A549 (cell line): ENCODE results near the gene TMPRSS5. TPM values are rescaled to one million over a fixed set of nuclear protein-coding genes. Genes with fewer than 3 reads are reported as not detected.

Source experiments
- ATAC-seq, 2 experiments: fragments of 200-7000 bp in 1 of 2; fragments of >200 bp in 1 of 2; cut with Nextera tagmentation in 1 of 2; cut with Tn5 transposase in 1 of 2; 3 replicates each; pipeline versions ENCODE4 v1.8.0 to v1.9.1; 2018 to 2020; ENCODE audit warnings: mild to moderate bottlenecking in 1 of 2, moderate library complexity in 1 of 2
- CTCF ChIA-PET: fragments of 300-600 bp; sonication (Branson Sonifier 250); formaldehyde crosslinking; extraction: SDS; loops from one replicate; lab custom pipeline; 2021; ENCODE audit warnings: antibody characterized with exemption, inconsistent platforms; lab: Yijun Ruan, JAX
- POLR2A ChIA-PET: fragments of 350-600 bp; formaldehyde crosslinking; extraction: SDS; loops from one replicate; lab custom pipeline; 2021; ENCODE audit warnings: antibody characterized with exemption, inconsistent platforms; lab: Yijun Ruan, JAX
- DNase-seq, 2 experiments: peaks; one replicate each; pipeline versions ENCODE4 v3.0.0 to v3.0.0-alpha.2; 2011 to 2016; ENCODE audit warnings: low read depth in 1 of 2, low spot score in 1 of 2
- FAIRE-seq: peaks from 2 replicates; lab custom pipeline; 2011; peaks lifted over from hg19 to GRCh38; lab: Jason Lieb, UNC
- H3K27ac ChIP-seq, 2 experiments: fragments of >200 bp; sonication (Bioruptor Twin); formaldehyde crosslinking; 3 replicates each; pipeline ENCODE4 v1.5.1; 2016 to 2017
- H3K4me1 ChIP-seq: fragments of >200 bp; sonication (Bioruptor Twin); formaldehyde crosslinking; 3 replicates; pipeline ENCODE4 v1.6.1; 2016
- H3K4me2 ChIP-seq: fragments of >200 bp; sonication (Bioruptor Twin); formaldehyde crosslinking; 3 replicates; pipeline ENCODE4 v1.6.1; 2016
- H3K4me3 ChIP-seq: fragments of >200 bp; sonication (Bioruptor Twin); formaldehyde crosslinking; 3 replicates; pipeline ENCODE4 v1.5.1; 2016
- H3K9me3 ChIP-seq: fragments of >200 bp; sonication (Bioruptor Twin); formaldehyde crosslinking; 3 replicates; pipeline ENCODE4 v1.6.1; 2016
- CBX2 ChIP-seq: fragments of 200-600 bp; sonication (generic); IDR thresholded peaks from 2 replicates; pipeline ENCODE4 v1.6.1; 2016; ENCODE audit warnings: low read depth, mild to moderate bottlenecking, borderline replicate concordance
- CHD4 ChIP-seq: fragments of 200-600 bp; sonication (generic); IDR thresholded peaks from 2 replicates; pipeline ENCODE4 v1.6.1; 2016; ENCODE audit warnings: antibody characterized with exemption, mild to moderate bottlenecking, borderline replicate concordance
- EHF ChIP-seq: fragments of 250-450 bp; sonication (Bioruptor Pico); IDR thresholded peaks from 2 replicates; pipeline ENCODE4 v1.5.0; 2020; ENCODE audit warnings: mild to moderate bottlenecking
- EP300 ChIP-seq, 2 experiments: fragments of >200 bp; sonication (Bioruptor Twin); formaldehyde crosslinking; IDR thresholded peaks; 2 replicates in 1 of 2; 3 replicates in 1 of 2; pipeline ENCODE4 v1.6.1; 2016 to 2017
- ESRRA ChIP-seq: fragments of 150-350 bp; IDR thresholded peaks from 2 replicates; pipeline ENCODE4 v1.6.1; 2014; ENCODE audit warnings: mild to moderate bottlenecking, low read length, borderline replicate concordance
- FOSB ChIP-seq: fragments of 250-450 bp; sonication (Bioruptor Pico); IDR thresholded peaks from 2 replicates; pipeline ENCODE4 v1.5.0; 2020; ENCODE audit warnings: mild to moderate bottlenecking, moderate library complexity
- FOXS1 ChIP-seq: fragments of 250-450 bp; sonication (Bioruptor Pico); IDR thresholded peaks from 2 replicates; pipeline ENCODE4 v1.5.0; 2020; ENCODE audit warnings: mild to moderate bottlenecking, moderate library complexity
- HEYL ChIP-seq: fragments of 250-450 bp; sonication (Bioruptor Pico); IDR thresholded peaks from 2 replicates; pipeline ENCODE4 v1.8.0; 2021; ENCODE audit warnings: mild to moderate bottlenecking, moderate library complexity
- JUN ChIP-seq, 2 experiments: fragments of >200 bp; sonication (Bioruptor Twin); formaldehyde crosslinking; IDR thresholded peaks; 2 replicates in 1 of 2; 3 replicates in 1 of 2; pipeline ENCODE4 v1.6.1; 2016 to 2017
- KDM5A ChIP-seq: fragments of 200-600 bp; sonication (generic); IDR thresholded peaks from 2 replicates; pipeline ENCODE4 v1.6.1; 2016; ENCODE audit warnings: antibody characterized with exemption, mild to moderate bottlenecking
- MYC ChIP-seq: IDR thresholded peaks from 2 replicates; pipeline ENCODE4 v1.6.1; 2012; ENCODE audit warnings: mild to moderate bottlenecking, inconsistent platforms, low read length, improper control_type of control experiment, borderline replicate concordance
- NFE2L2 ChIP-seq: fragments of 150-350 bp; conservative IDR thresholded peaks from 2 replicates; pipeline ENCODE4 v1.6.1; 2014; ENCODE audit warnings: low read length
- NPAS2 ChIP-seq: fragments of 250-450 bp; sonication (Bioruptor Pico); IDR thresholded peaks from 2 replicates; pipeline ENCODE4 v1.8.0; 2022; ENCODE audit warnings: mild to moderate bottlenecking, moderate library complexity, borderline replicate concordance
- PHF8 ChIP-seq: fragments of 200-600 bp; sonication (generic); IDR thresholded peaks from 2 replicates; pipeline ENCODE4 v1.6.1; 2016; ENCODE audit warnings: low read depth, mild to moderate bottlenecking, antibody characterized with exemption, moderate library complexity, borderline replicate concordance
- RAD21 ChIP-seq, 2 experiments: fragments of >200 bp in 1 of 2; sonication (Bioruptor Twin) in 1 of 2; formaldehyde crosslinking in 1 of 2; IDR thresholded peaks in 1 of 2; conservative IDR thresholded peaks in 1 of 2; 2 replicates in 1 of 2; 3 replicates in 1 of 2; pipeline ENCODE4 v1.6.1; 2012 to 2018; ENCODE audit warnings: inconsistent platforms in 1 of 2
- RFX5 ChIP-seq: fragments of 450-650 bp; IDR thresholded peaks from 2 replicates; pipeline ENCODE4 v1.7.1; 2014; ENCODE audit warnings: antibody characterized with exemption, mild to moderate bottlenecking, moderate library complexity
- RNF2 ChIP-seq: fragments of 200-600 bp; sonication (generic); IDR thresholded peaks from 2 replicates; pipeline ENCODE4 v1.6.1; 2016; ENCODE audit warnings: low read depth, mild to moderate bottlenecking, antibody characterized with exemption, moderate library complexity, borderline replicate concordance
- SMC3 ChIP-seq: fragments of >200 bp; sonication (Bioruptor Twin); formaldehyde crosslinking; IDR thresholded peaks from 3 replicates; pipeline ENCODE4 v1.6.1; 2018; ENCODE audit warnings: inconsistent platforms
- SREBF2 ChIP-seq: fragments of 450-650 bp; IDR thresholded peaks from 2 replicates; pipeline ENCODE4 v1.6.1; 2014; ENCODE audit warnings: mild to moderate bottlenecking, moderate library complexity
- TFCP2L1 ChIP-seq: fragments of 250-450 bp; sonication (Bioruptor Pico); IDR thresholded peaks from 2 replicates; pipeline ENCODE4 v1.5.0; 2021; ENCODE audit warnings: mild to moderate bottlenecking
- ZNF302 ChIP-seq: fragments of 250-450 bp; sonication (Bioruptor Pico); IDR thresholded peaks from 2 replicates; pipeline ENCODE4 v1.9.0; 2021; ENCODE audit warnings: inconsistent platforms, mild to moderate bottlenecking, moderate library complexity
- ZSCAN20 ChIP-seq: fragments of 250-450 bp; sonication (Bioruptor Pico); IDR thresholded peaks from 2 replicates; pipeline ENCODE4 v1.8.0; 2022; ENCODE audit warnings: mild to moderate bottlenecking, moderate library complexity
- WGBS: methylation state at CpG from one replicate; pipeline ENCODE4 v1.1.6; 2017; ENCODE audit errors: missing lambda C conversion rate; 5-methylcytosine and 5-hydroxymethylcytosine counted together
- polyA plus RNA-seq, 4 experiments: library from polyadenylated mRNA; depleted of rRNA in 3 of 4; stranded (reverse); fragments of >200 nt; fragmentation: RNase III in 1 of 4; extraction: RNeasy Plus Mini Kit Qiagen cat#74134 plus additional on column Dnase treatment in 1 of 4; gene quantifications; 2 replicates in 3 of 4; 3 replicates in 1 of 4; pipeline ENCODE4 v1.2.3, GENCODE V29; 2011 to 2017
- TF ChIP-seq, protein P1 (sequence below): fragments of 150-350 bp; IDR thresholded peaks from 2 replicates; pipeline ENCODE4 v1.6.1; 2014; ENCODE audit warnings: low read depth, mild to moderate bottlenecking, low read length
- TF ChIP-seq, protein P2 (sequence below): fragments of >200 bp; sonication (Bioruptor Twin); formaldehyde crosslinking; IDR thresholded peaks from 3 replicates; pipeline ENCODE4 v1.5.1; 2016

The TMPRSS5 gene
- polyA plus RNA-seq, 2 of the 4 experiments (the other 2 are of a cell fraction), result 0.12 TPM

DNA sequence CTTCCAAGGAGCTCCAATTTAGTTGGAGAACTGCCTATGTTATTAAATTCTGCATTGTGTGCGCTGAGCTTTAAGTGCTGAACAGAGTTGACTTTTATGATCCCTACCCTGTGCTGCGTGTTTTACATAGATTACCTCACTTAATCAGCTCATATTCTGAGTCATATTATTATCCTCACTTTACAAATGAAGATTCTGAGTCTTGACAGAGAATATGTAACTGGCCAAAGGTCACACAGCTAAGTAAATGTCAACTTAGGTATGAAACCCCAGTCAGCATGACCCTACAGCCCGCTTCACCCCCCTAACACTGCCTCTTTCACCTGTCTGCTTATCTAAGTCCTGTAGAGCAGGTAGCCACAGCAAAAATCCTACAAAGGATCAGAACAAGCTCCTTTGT is 19.8 kb upstream of the TMPRSS5 start:
- no peak for DNase-seq
- FAIRE-seq, result no peak
- no peak overlapping the region for H3K4me2 ChIP-seq
- TF ChIP-seq KDM5A (no peak), NPAS2 (no peak), EP300 (IDR thresholded peaks at IDR 0.05) (no peak), EHF (CRISPR knock-in tag) (no peak)
- TF ChIP-seq, all 56 proteins: peak for 0
- no peak for ATAC-seq
- Histone ChIP-seq H3K4me3 (no peak overlapping the region), H3K4me1 (no peaks in the 10 kb centered on the region), H3K9me3 (no peaks in the 10 kb centered on the region), H3K27ac (no peak overlapping the region)
- POLR2A ChIA-PET, result no interaction called here
- WGBS, result 79% methylated on average over 3 of the region's 3 CpGs
- CTCF ChIA-PET, result interaction anchor here (0.8 to 2.0 kb wide), 5 partner anchors 9 to 535 kb away, joined by 3 to 7 read pairs (median 4); partner anchors contain the start of gene TTC12

DNA sequence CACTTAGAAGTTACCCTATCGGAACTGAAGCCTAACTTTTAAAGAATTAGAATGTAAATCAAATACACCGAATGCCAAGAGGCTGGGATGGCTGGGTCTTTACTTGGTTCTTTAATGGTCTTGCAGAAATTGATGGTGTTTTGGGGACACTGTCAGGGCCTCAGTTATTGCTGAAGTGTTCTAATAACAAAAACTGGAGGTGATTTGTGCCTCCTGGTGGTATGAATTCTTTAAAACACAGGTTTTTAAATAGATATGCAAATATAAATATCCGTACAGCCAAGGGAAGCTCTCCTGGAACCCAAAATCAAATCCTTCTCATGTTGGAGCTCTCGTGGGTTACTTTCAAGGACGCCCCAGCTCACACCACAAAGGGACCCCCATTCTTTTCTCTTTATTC is 19.3 kb upstream of the TMPRSS5 start:
- no peak for ATAC-seq
- Histone ChIP-seq H3K4me1 (no peaks in the 10 kb centered on the region), H3K9me3 (no peaks in the 10 kb centered on the region), H3K4me3 (no peak overlapping the region), H3K27ac (no peak overlapping the region), H3K4me2 (no peak overlapping the region)
- ChIA-PET POLR2A (no interaction called here), CTCF (interaction anchor here (0.8 to 2.0 kb wide), 5 partner anchors 9 to 536 kb away, joined by 3 to 7 read pairs (median 4); partner anchors contain the start of gene TTC12)
- TF ChIP-seq CBX2, result no peak
- TF ChIP-seq ZNF302 (CRISPR knock-in tag), result no peak
- no peak for FAIRE-seq
- no peak for DNase-seq
- WGBS, result 81% methylated on average over 5 of the region's 5 CpGs

DNA sequence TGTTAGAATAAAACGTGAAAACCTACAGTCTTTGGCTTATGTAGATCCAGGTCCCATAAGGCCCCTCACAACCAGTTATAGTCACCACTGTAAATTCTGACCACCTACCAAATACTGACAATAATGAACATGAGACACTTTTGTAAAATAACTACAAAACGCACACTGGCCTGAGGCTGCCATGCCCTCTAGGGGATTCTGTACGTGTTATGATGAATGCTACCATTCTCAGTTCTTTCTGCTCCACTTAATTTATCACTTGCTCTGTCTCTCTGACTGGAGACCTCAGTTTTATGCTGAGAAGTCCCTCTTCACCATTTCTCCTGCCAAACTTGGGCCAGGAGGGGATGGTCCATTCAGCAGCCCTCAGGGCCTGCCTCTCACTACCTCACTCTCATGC is 18.7 kb upstream of the TMPRSS5 start:
- CTCF ChIA-PET, result no interaction called here
- no peak for FAIRE-seq
- no peaks in the 10 kb centered on the region for H3K4me1 ChIP-seq

DNA sequence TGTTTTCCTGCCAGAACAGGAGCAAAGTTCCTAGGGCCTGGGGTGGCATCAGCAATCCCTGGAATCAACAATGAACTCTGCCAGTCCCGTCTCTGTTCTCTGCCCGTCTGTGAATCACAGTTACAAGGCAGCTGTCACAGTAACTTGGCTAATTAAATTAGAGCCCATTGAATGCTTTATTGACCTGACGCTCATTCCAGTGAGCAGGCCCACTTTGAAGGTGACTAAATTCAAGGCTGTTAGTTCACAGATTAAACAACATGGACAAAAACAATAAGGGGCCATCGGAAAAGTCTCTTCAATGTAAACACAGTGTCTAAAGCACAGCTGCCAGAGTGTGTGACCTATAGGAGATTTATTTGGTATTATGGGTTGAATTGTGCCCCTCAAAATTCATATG is 17.7 kb upstream of the TMPRSS5 start:
- Histone ChIP-seq H3K4me3 (no peak overlapping the region), H3K4me2 (no peak overlapping the region), H3K27ac (no peak overlapping the region), H3K4me1 (no peaks in the 10 kb centered on the region), H3K9me3 (no peaks in the 10 kb centered on the region)
- ATAC-seq (no peak), FAIRE-seq (no peak), DNase-seq (no peak)
- ChIA-PET CTCF (no interaction called here), POLR2A (no interaction called here)
- no peak for TF ChIP-seq CBX2
- TF ChIP-seq NPAS2, result no peak
- TF ChIP-seq ESRRA, result no peak
- TF ChIP-seq CHD4, result no peak
- no peak for TF ChIP-seq SMC3
- no peak for TF ChIP-seq ZNF302 (CRISPR knock-in tag)
- no peak for TF ChIP-seq PHF8
- no peak for TF ChIP-seq RFX5
- 69% methylated on average over 4 of the region's 4 CpGs for WGBS

More for the DNA sequence above, 18.7 kb upstream of the TMPRSS5 start:
- Histone ChIP-seq H3K4me2 (no peak overlapping the region), H3K4me3 (no peak overlapping the region), H3K27ac (no peak overlapping the region), H3K9me3 (no peaks in the 10 kb centered on the region)
- POLR2A ChIA-PET, result no interaction called here
- TF ChIP-seq EHF (CRISPR knock-in tag) (no peak), PHF8 (no peak), RAD21 (conservative IDR thresholded peaks at IDR 0.05 in 1 of 2, IDR thresholded peaks at IDR 0.05 in 1 of 2) (no peak), HEYL (no peak), FOSB (no peak), SREBF2 (no peak), CBX2 (no peak), JUN (IDR thresholded peaks at IDR 0.05) (no peak), ZSCAN20 (CRISPR knock-in tag) (no peak), MYC (no peak), NFE2L2 (no peak), RNF2 (no peak), ESRRA (no peak), FOXS1 (no peak), TFCP2L1 (no peak)
- TF ChIP-seq, protein P1, sequence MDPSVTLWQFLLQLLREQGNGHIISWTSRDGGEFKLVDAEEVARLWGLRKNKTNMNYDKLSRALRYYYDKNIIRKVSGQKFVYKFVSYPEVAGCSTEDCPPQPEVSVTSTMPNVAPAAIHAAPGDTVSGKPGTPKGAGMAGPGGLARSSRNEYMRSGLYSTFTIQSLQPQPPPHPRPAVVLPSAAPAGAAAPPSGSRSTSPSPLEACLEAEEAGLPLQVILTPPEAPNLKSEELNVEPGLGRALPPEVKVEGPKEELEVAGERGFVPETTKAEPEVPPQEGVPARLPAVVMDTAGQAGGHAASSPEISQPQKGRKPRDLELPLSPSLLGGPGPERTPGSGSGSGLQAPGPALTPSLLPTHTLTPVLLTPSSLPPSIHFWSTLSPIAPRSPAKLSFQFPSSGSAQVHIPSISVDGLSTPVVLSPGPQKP, result no peak
- TF ChIP-seq, protein P2, sequence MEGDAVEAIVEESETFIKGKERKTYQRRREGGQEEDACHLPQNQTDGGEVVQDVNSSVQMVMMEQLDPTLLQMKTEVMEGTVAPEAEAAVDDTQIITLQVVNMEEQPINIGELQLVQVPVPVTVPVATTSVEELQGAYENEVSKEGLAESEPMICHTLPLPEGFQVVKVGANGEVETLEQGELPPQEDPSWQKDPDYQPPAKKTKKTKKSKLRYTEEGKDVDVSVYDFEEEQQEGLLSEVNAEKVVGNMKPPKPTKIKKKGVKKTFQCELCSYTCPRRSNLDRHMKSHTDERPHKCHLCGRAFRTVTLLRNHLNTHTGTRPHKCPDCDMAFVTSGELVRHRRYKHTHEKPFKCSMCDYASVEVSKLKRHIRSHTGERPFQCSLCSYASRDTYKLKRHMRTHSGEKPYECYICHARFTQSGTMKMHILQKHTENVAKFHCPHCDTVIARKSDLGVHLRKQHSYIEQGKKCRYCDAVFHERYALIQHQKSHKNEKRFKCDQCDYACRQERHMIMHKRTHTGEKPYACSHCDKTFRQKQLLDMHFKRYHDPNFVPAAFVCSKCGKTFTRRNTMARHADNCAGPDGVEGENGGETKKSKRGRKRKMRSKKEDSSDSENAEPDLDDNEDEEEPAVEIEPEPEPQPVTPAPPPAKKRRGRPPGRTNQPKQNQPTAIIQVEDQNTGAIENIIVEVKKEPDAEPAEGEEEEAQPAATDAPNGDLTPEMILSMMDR, result no peak
- ATAC-seq, result no peak
- DNase-seq, result no peak
- WGBS, result 68% methylated on average over 3 of the region's 3 CpGs
